ENCODE measurements around the gene CTSA. TPM values are rescaled to one million over a fixed set of nuclear protein-coding genes. Genes with fewer than 3 reads are reported as not detected.

The CTSA gene
- total RNA-seq, 1 donor from 2014 or later = 92.1 TPM

DNA sequence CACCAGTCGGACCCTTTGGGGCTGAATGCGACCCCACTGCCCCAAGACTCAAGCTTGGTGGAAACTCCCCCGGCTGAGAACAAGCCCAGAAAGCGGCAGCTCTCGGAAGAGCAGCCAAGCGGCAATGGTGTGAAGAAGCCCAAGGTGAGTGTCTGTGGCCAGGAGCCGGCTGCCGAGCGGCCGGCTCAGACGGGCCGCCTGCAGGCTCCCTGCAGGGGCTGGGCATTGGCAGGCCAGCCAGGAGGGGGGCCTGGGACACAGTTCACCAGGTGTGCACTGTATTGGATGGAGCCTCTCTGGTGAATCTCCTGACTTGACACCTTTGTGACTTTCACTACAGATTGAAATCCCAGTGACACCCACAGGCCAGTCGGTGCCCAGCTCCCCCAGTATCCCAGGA, 49.3 kb downstream of the CTSA start:
- H3K36me3 Mint-ChIP-seq (ENCODE audit: insufficient read depth) = peaks cover 21% of the 10 kb centered on the region
- no peak for TF ChIP-seq CTCF (IDR thresholded peaks at IDR 0.05; ENCODE audit: unreplicated experiment)

GRCh38 chr20:45943613-45944012, 52.5 kb downstream of the CTSA start:
- Mint-ChIP-seq H3K4me1 (ENCODE audit: low read depth) (no peaks in the 10 kb centered on the region), H3K4me3 (ENCODE audit: low read depth) (no peak overlapping the region), H3K36me3 (ENCODE audit: insufficient read depth) (peaks cover 14% of the 10 kb centered on the region)

More for the DNA sequence above, 49.3 kb downstream of the CTSA start:
- peaks cover 3% of the 10 kb centered on the region for H3K4me1 Mint-ChIP-seq (ENCODE audit: low read depth)
- DNase-seq (ENCODE audit: low spot score, unreplicated experiment) = no peak
- H3K27me3 Mint-ChIP-seq = no peaks in the 10 kb centered on the region
- H3K27ac Mint-ChIP-seq = no peak overlapping the region
- H3K4me3 Mint-ChIP-seq (ENCODE audit: low read depth) = no peak overlapping the region
- no peaks in the 10 kb centered on the region for H3K9me3 Mint-ChIP-seq (ENCODE audit: low read depth)

DNA sequence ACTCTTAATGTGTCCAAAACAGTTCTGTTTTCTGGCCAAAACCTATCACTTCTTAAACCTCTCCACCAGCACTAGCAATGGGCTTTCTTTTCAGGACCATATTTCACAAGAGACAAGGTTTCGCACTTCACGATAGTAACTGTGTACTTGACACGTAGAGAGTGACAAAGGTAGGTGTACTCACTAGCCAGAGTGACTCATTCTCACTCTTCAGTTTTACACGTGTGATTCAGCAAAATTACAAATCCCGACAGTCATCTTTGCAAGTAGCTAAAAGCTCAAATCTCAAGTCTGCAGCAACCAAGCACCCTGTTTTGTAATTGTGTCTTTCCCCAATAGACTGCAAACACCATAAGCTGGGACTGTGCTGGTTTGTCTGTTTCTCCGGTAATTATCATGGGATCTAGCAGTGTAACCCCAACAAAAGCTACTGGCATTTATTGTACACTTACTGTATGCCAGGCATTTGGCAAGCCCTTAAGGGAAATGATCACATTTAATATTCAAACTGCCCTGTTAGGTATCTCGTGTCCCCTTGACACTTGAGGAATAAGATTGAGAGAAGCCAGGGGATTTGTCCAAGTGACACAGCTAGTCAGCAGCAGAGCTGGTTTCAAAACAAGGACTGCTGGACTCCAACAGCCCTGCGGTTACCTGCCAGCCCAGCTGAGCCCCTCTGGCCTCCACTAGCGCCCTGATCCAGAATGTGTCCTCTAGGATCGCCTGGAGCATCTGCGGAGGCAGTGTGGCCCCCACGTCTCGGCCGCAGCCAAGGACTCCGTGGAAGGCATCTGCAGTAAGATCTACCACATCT, 53.2 kb downstream of the CTSA start:
- no peaks in the 10 kb centered on the region for H3K4me1 Mint-ChIP-seq (ENCODE audit: low read depth)
- no peak for DNase-seq (ENCODE audit: low spot score, unreplicated experiment)
- peaks cover 14% of the 10 kb centered on the region for H3K36me3 Mint-ChIP-seq (ENCODE audit: insufficient read depth)
- H3K27me3 Mint-ChIP-seq = no peaks in the 10 kb centered on the region
- TF ChIP-seq CTCF (IDR thresholded peaks at IDR 0.05; ENCODE audit: unreplicated experiment) = no peak
- no peaks in the 10 kb centered on the region for H3K9me3 Mint-ChIP-seq (ENCODE audit: low read depth)
- H3K27ac Mint-ChIP-seq = no peak overlapping the region
- H3K4me3 Mint-ChIP-seq (ENCODE audit: low read depth) = no peak overlapping the region

More at GRCh38 chr20:45943613-45944012, 52.5 kb downstream of the CTSA start:
- Mint-ChIP-seq H3K27ac (no peak overlapping the region), H3K9me3 (ENCODE audit: low read depth) (no peaks in the 10 kb centered on the region), H3K27me3 (no peaks in the 10 kb centered on the region)
- DNase-seq (ENCODE audit: low spot score, unreplicated experiment) = no peak
- TF ChIP-seq CTCF (IDR thresholded peaks at IDR 0.05; ENCODE audit: unreplicated experiment) = no peak

DNA sequence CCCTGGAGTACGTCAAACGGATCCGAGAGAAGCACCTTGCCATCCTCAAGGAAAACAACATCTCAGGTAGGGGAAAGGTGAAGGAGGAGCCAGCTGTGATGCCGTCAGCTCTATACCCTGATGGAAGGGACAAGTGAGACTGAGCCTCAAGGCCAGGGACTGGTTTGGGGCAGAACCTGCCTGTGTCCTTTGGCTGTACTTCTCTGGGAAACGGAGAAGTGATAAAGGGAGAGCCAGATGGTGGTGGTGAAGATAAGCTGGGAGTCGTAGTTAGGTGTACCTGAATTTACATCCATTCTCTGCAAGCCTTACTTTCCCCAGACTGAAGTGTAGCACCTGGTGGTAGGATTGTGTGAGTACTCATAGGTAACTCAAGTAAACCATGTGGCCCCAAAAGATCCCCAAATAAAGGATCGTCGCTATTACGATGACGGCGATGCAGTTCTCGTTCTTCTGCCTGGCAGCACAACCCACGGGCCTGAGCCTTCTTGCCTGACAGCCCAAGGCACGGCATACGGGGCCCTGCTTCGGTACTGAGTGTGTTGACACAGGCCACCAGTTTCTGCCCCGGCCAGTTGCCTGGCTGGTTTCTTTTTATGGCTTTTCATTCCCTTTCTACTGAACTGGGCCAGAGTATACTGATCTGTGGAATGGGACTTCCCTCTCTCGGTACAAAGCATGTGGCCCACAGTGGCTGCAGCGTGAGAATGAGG, 54.0 kb downstream of the CTSA start:
- no peak overlapping the region for H3K4me3 Mint-ChIP-seq (ENCODE audit: low read depth)
- no peaks in the 10 kb centered on the region for H3K27me3 Mint-ChIP-seq
- H3K9me3 Mint-ChIP-seq (ENCODE audit: low read depth) = no peaks in the 10 kb centered on the region
- peaks cover 9% of the 10 kb centered on the region for H3K36me3 Mint-ChIP-seq (ENCODE audit: insufficient read depth)
- DNase-seq (ENCODE audit: low spot score, unreplicated experiment) = no peak
- H3K4me1 Mint-ChIP-seq (ENCODE audit: low read depth) = no peaks in the 10 kb centered on the region
- TF ChIP-seq CTCF (IDR thresholded peaks at IDR 0.05; ENCODE audit: unreplicated experiment) = no peak
- no peak overlapping the region for H3K27ac Mint-ChIP-seq

- Mint-ChIP-seq H3K4me1 (ENCODE audit: low read depth) (no peaks in the 10 kb centered on the region), H3K36me3 (ENCODE audit: insufficient read depth) (peaks cover 9% of the 10 kb centered on the region), H3K4me3 (ENCODE audit: low read depth) (no peak overlapping the region), H3K27ac (no peak overlapping the region), H3K9me3 (ENCODE audit: low read depth) (no peaks in the 10 kb centered on the region), H3K27me3 (no peaks in the 10 kb centered on the region)
- TF ChIP-seq CTCF (IDR thresholded peaks at IDR 0.05; ENCODE audit: unreplicated experiment) = no peak
- no peak for DNase-seq (ENCODE audit: low spot score, unreplicated experiment)
Observed at GRCh38 chr20:45945678-45946148, 54.6 kb downstream of the CTSA start.
